Keratinocyte (primary cell): Measurements from ENCODE around the gene TAS2R43.

Experiments
- EZH2 ChIP-seq: IDR thresholded peaks from one replicate; pipeline ENCODE4 v1.6.1; 2012; ENCODE audit warnings: inconsistent platforms, mild to moderate bottlenecking, low read length, moderate library complexity
- TF ChIP-seq, protein P1 (sequence below), 3 experiments: IDR thresholded peaks in 1 of 3; conservative IDR thresholded peaks in 1 of 3; optimal IDR thresholded peaks in 1 of 3; 2 replicates in 2 of 3; 3 replicates in 1 of 3; pipeline versions ENCODE3 to v1.5.1; 2011; ENCODE audit warnings: low read length in 3 of 3, mild to moderate bottlenecking in 3 of 3, moderate library complexity in 2 of 3, control low read depth in 1 of 3, inconsistent platforms in 1 of 3; ENCODE audit not compliant: insufficient read depth in 2 of 3; ENCODE audit errors: extremely low read depth in 1 of 3

DNA sequence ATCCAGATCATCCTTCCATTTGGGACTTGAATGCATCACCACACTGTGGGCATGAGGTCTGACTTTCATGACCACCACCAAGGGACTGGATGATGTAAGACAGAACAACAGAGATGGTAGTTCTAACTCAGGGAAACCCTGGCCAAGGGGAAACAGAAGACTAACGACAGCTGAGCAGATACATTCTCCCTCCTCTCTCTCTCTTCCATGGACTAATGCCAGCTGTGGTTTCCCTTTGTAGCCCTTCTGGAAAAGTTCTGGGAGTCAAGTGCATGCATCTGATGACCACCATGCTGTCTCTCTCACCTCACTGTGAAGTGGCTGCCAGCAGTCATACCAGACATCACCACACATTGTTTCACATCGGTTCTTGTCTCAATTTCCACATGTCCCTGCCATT, 38.9 kb upstream of the TAS2R43 start:
- no peak for TF ChIP-seq EZH2
- TF ChIP-seq, protein P1, sequence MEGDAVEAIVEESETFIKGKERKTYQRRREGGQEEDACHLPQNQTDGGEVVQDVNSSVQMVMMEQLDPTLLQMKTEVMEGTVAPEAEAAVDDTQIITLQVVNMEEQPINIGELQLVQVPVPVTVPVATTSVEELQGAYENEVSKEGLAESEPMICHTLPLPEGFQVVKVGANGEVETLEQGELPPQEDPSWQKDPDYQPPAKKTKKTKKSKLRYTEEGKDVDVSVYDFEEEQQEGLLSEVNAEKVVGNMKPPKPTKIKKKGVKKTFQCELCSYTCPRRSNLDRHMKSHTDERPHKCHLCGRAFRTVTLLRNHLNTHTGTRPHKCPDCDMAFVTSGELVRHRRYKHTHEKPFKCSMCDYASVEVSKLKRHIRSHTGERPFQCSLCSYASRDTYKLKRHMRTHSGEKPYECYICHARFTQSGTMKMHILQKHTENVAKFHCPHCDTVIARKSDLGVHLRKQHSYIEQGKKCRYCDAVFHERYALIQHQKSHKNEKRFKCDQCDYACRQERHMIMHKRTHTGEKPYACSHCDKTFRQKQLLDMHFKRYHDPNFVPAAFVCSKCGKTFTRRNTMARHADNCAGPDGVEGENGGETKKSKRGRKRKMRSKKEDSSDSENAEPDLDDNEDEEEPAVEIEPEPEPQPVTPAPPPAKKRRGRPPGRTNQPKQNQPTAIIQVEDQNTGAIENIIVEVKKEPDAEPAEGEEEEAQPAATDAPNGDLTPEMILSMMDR (optimal IDR thresholded peaks at IDR 0.05 in 1 of 3, IDR thresholded peaks at IDR 0.05 in 1 of 3, conservative IDR thresholded peaks at IDR 0.05 in 1 of 3; ENCODE audit: extremely low read depth in 1 of 3, insufficient read depth in 2 of 3, low read length in 3 of 3), result no peak
